Smooth muscle cell (in vitro differentiated cells): ENCODE data around the gene AUTS2. TPM values are rescaled to one million over a fixed set of nuclear protein-coding genes. Genes with fewer than 3 reads are reported as not detected.

ENCODE experiments used
- DNase-seq: peaks from one replicate; lab custom pipeline; 2025; ENCODE audit not compliant: unreplicated experiment; lab: John Stamatoyannopoulos, UW
- H2AFZ ChIP-seq: fragments of 200-600 bp; sonication (generic); 2 replicates; pipeline ENCODE4 v1.6.0; 2016; ENCODE audit warnings: antibody characterized with exemption, low read depth, mild to moderate bottlenecking
- H3F3A ChIP-seq: fragments of 200-600 bp; sonication (generic); 2 replicates; pipeline ENCODE4 v1.6.0; 2017; ENCODE audit warnings: antibody characterized with exemption, low read depth
- H3K27ac ChIP-seq: fragments of 200-600 bp; sonication (generic); 2 replicates; pipeline ENCODE4 v1.5.1; 2016; ENCODE audit warnings: low read depth, mild to moderate bottlenecking
- H3K27me3 ChIP-seq: fragments of 200-600 bp; sonication (generic); 2 replicates; pipeline ENCODE4 v1.6.1; 2016; ENCODE audit warnings: low read depth, mild to moderate bottlenecking
- H3K36me3 ChIP-seq: fragments of 200-600 bp; sonication (generic); 2 replicates; pipeline ENCODE4 v1.5.1; 2016; ENCODE audit warnings: low read depth
- H3K4me1 ChIP-seq: fragments of 200-600 bp; sonication (generic); 2 replicates; pipeline ENCODE4 v1.5.1; 2016; ENCODE audit warnings: low read depth
- H3K4me2 ChIP-seq: fragments of 200-600 bp; sonication (generic); 2 replicates; pipeline ENCODE4 v1.6.0; 2016; ENCODE audit warnings: mild to moderate bottlenecking
- H3K4me3 ChIP-seq: fragments of 200-600 bp; sonication (generic); 2 replicates; pipeline ENCODE4 v1.5.1; 2016; ENCODE audit warnings: mild to moderate bottlenecking
- H3K79me2 ChIP-seq: fragments of 200-600 bp; sonication (generic); 2 replicates; pipeline ENCODE4 v1.6.0; 2016; ENCODE audit warnings: low read depth, mild to moderate bottlenecking
- H3K9ac ChIP-seq: fragments of 200-600 bp; sonication (generic); 2 replicates; pipeline ENCODE4 v1.6.0; 2016; ENCODE audit warnings: low read depth
- H3K9me3 ChIP-seq: fragments of 200-600 bp; sonication (generic); replicated peaks from 2 replicates; pipeline ENCODE4 v1.5.1; 2016; ENCODE audit warnings: low read depth
- H4K20me1 ChIP-seq: fragments of 200-600 bp; sonication (generic); 2 replicates; pipeline ENCODE4 v1.6.0; 2016; ENCODE audit warnings: low read depth
- CTCF ChIP-seq: fragments of 200-600 bp; sonication (generic); IDR thresholded peaks from 2 replicates; pipeline ENCODE4 v1.5.1; 2017; ENCODE audit warnings: borderline replicate concordance, mild to moderate bottlenecking, antibody characterized with exemption; ENCODE audit not compliant: insufficient read depth, poor library complexity, severe bottlenecking
- WGBS: methylation state at CpG from one replicate; pipeline ENCODE4 v1.1.7; 2016; ENCODE audit warnings: low lambda C conversion rate; 5-methylcytosine and 5-hydroxymethylcytosine counted together
- polyA plus RNA-seq: library from polyadenylated mRNA; unstranded; fragments of >200 nt; fragmentation: Nextera tagmentation; extraction: Ambion mirVana; gene quantifications from 2 replicates; pipeline ENCODE4 v1.2.1, GENCODE V29; 2016
- total RNA-seq: library from RNA; depleted of rRNA; stranded (reverse); fragments of >200 nt; gene quantifications from 2 replicates; pipeline ENCODE4 v1.2.3, GENCODE V29; 2014

AUTS2 gene
- total and polyA plus RNA-seq, 2 experiments from 2014 or later = 6.5 to 8.6 TPM

- H3K27me3 ChIP-seq = peaks cover 31% of the 10 kb centered on the region
- H3K36me3 ChIP-seq = no peaks in the 10 kb centered on the region
- no peak overlapping the region for H3K9ac ChIP-seq
- H4K20me1 ChIP-seq = peaks cover 39% of the 10 kb centered on the region
- no peak overlapping the region for H3K27ac ChIP-seq
- no peak overlapping the region for H2AFZ ChIP-seq
- H3K79me2 ChIP-seq = no peaks in the 10 kb centered on the region
- H3K4me1 ChIP-seq = no peaks in the 10 kb centered on the region
- no peaks in the 10 kb centered on the region for H3K9me3 ChIP-seq
- no peak overlapping the region for H3K4me2 ChIP-seq
- H3F3A ChIP-seq = no peaks in the 10 kb centered on the region
- no peak for TF ChIP-seq CTCF
- 94% methylated on average over 3 of the region's 3 CpGs for WGBS
- no peak for DNase-seq
- no peak overlapping the region for H3K4me3 ChIP-seq
Observed at GRCh38 chr7:69860941-69861622, 262.8 kb downstream of the AUTS2 start.

DNA sequence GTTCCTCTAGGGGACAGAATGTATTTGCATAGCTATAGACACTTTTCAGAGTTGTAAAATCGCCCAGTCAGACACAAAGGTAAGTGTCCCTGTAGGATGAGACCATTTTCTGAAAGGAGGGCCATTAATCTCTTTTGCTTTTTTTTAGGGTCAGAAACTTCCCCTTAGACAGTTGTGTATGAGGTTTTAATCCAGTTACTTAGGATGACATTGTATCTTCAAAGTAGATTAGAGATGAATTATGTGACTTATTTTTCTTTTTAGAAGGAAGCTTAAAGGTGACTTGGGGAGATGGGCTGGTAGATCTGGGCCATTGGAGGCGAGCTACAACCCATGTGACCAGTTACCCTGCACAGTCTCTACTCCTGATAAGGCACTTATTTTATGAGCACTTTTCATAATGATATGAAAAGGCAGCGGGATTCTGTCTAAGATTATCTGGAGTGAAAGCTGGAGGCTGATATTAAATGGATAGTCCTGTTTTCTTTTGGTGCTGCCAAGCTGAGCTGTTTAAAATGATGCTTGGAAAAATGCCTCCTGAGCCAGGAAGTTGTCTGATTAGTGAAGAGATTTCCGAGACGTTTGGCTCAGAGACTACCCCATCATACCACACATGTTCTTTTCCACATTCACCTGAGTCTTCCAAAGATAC is 264.3 kb downstream of the AUTS2 start:
- Histone ChIP-seq H3K4me1 (peaks cover 3% of the 10 kb centered on the region), H3K9me3 (no peaks in the 10 kb centered on the region), H2AFZ (no peak overlapping the region), H3K79me2 (no peaks in the 10 kb centered on the region), H3K27ac (no peak overlapping the region), H3K4me2 (no peak overlapping the region), H4K20me1 (peaks cover 43% of the 10 kb centered on the region), H3K9ac (no peak overlapping the region), H3K27me3 (peaks cover 31% of the 10 kb centered on the region), H3K4me3 (no peak overlapping the region), H3F3A (no peaks in the 10 kb centered on the region), H3K36me3 (no peaks in the 10 kb centered on the region)
- no peak for DNase-seq
- no peak for TF ChIP-seq CTCF
- WGBS = 66% methylated on average over 5 of the region's 5 CpGs

DNA sequence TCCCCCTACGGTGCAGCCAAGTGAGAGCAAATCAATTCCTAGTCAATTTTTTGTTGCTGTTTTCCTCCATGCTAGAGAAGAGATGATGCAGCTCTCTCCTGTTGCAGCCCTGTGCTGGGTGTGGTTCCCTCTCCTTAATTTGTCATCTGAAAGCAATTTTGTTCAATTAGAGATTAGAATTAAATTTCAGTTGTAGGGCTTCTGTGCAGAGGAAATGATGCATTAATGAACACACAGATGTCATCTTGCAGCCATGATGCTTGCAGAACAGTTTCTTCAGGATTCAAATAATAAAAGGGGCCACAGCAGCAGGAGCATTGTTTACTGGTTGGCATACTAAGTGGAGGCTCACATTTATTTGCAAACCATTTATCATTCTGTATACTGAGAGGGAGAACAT is 266.0 kb downstream of the AUTS2 start:
- H3K9ac ChIP-seq = no peak overlapping the region
- H3K27me3 ChIP-seq = peaks cover 18% of the 10 kb centered on the region
- H3K27ac ChIP-seq = no peak overlapping the region
- 97% methylated on average over 1 of the region's 1 CpG for WGBS
- H3F3A ChIP-seq = no peaks in the 10 kb centered on the region
- H4K20me1 ChIP-seq = peaks cover 32% of the 10 kb centered on the region
- no peak overlapping the region for H2AFZ ChIP-seq
- H3K4me3 ChIP-seq = no peak overlapping the region
- no peak for TF ChIP-seq CTCF
- no peak for DNase-seq
- no peaks in the 10 kb centered on the region for H3K79me2 ChIP-seq
- H3K4me1 ChIP-seq = peaks cover 3% of the 10 kb centered on the region
- H3K36me3 ChIP-seq = no peaks in the 10 kb centered on the region
- no peak overlapping the region for H3K4me2 ChIP-seq
- no peaks in the 10 kb centered on the region for H3K9me3 ChIP-seq
